Transverse colon (tissue), 4 donors: ENCODE data around the gene NECAB2. TPM values are rescaled to one million over a fixed set of nuclear protein-coding genes. Genes with fewer than 3 reads are reported as not detected.

Source experiments
- DNase-seq: peaks from one replicate; pipeline ENCODE4 v3.0.0-alpha.2; 2019
- H3K27ac ChIP-seq, 4 donors: fragments of 200-600 bp; sonication (generic); 2 replicates each; pipeline ENCODE4 v1.5.1; 2016 to 2018; ENCODE audit warnings: inconsistent platforms in 4 of 4
- H3K27me3 ChIP-seq: fragments of 200-600 bp; sonication (generic); 2 replicates; pipeline ENCODE4 v1.5.1; 2017; ENCODE audit warnings: inconsistent platforms
- H3K36me3 ChIP-seq, 4 donors: fragments of 200-600 bp; sonication (generic); 2 replicates each; pipeline ENCODE4 v1.5.1; 2017 to 2019; ENCODE audit warnings: inconsistent platforms in 4 of 4
- H3K4me1 ChIP-seq, 4 donors: fragments of 200-600 bp; sonication (generic); 2 replicates each; pipeline ENCODE4 v1.5.1; 2017 to 2020; ENCODE audit warnings: inconsistent platforms in 4 of 4
- H3K4me3 ChIP-seq, 4 donors: fragments of 200-600 bp; sonication (generic); 1 replicate in 1 of 4; 2 replicates in 3 of 4; pipeline versions ENCODE4 v1.5.1 to v1.6.1; 2017 to 2019; ENCODE audit warnings: inconsistent platforms in 4 of 4
- H3K9me3 ChIP-seq, 2 donors: fragments of 200-600 bp; sonication (generic); 2 replicates each; pipeline ENCODE4 v1.5.1; 2017 to 2019; ENCODE audit warnings: inconsistent platforms in 2 of 2
- CTCF ChIP-seq, 5 experiments: fragments of 200-600 bp in 3 of 5; fragments of 450-650 bp in 2 of 5; sonication (generic) in 3 of 5; IDR thresholded peaks; 1 replicate in 2 of 5; 2 replicates in 3 of 5; pipeline ENCODE4 v1.5.1; 2016 to 2017; ENCODE audit warnings: antibody characterized with exemption in 5 of 5, inconsistent platforms in 3 of 5, mild to moderate bottlenecking in 2 of 5, moderate library complexity in 1 of 5
- EP300 ChIP-seq: sonication (generic); formaldehyde crosslinking; IDR thresholded peaks from one replicate; pipeline ENCODE4 v1.6.1; 2017; ENCODE audit warnings: antibody characterized with exemption, low read depth
- POLR2A ChIP-seq: fragments of 450-650 bp; IDR thresholded peaks from one replicate; pipeline ENCODE4 v1.6.1; 2016; ENCODE audit warnings: antibody characterized with exemption, mild to moderate bottlenecking, moderate library complexity
- POLR2AphosphoS5 ChIP-seq, 3 donors: sonication (generic); formaldehyde crosslinking; IDR thresholded peaks; one replicate each; pipeline ENCODE4 v1.6.1; 2016; ENCODE audit warnings: antibody characterized with exemption in 3 of 3
- WGBS, 2 donors: methylation state at CpG; one replicate each; pipeline ENCODE4 v1.1.5; 2018; ENCODE audit warnings: low coverage in 1 of 2; 5-methylcytosine and 5-hydroxymethylcytosine counted together
- in situ Hi-C, 4 donors: fragments of 200-750 bp; cut with MboI; loops; one replicate each; pipeline versions ENCODE4 v1.15.0 to v1.15.1; 2017; ENCODE audit warnings: low sequenced_read_pairs in 3 of 4, low pct_ligation_motif_present in 1 of 4, low pct_unique_long_range_greater_than_20kb in 1 of 4
- intact Hi-C: fragments of 100-400 bp; cut with DNase I; formaldehyde crosslinking; loops from one replicate; pipeline ENCODE4 v1.15.1; 2023; ENCODE audit warnings: low total_unique reads
- total RNA-seq, 4 donors: library from RNA; depleted of rRNA; stranded (reverse); fragments of >200 nt; gene quantifications; one replicate each; pipeline ENCODE4 v1.1.0, GENCODE V29; 2016

Gene NECAB2
- total RNA-seq, 4 donors from 2014 or later: 0.41 TPM; not detected in 3

- in situ Hi-C loops (no loop called here), intact Hi-C loops (no loop called here)
- no peak overlapping the region for H3K27ac ChIP-seq
- no peaks in the 10 kb centered on the region for H3K36me3 ChIP-seq
- DNase-seq: no peak
- 87% methylated on average over 5 of the region's 5 CpGs; no CpG with 5 or more reads in 1 of the 2 donors for WGBS, 2 donors
- TF ChIP-seq EP300 (no peak), POLR2AphosphoS5 (IDR thresholded peaks at IDR 0.05) (no peak), CTCF (IDR thresholded peaks at IDR 0.05) (no peak)
- no peaks in the 10 kb centered on the region for H3K4me1 ChIP-seq
- no peaks in the 10 kb centered on the region for H3K27me3 ChIP-seq
- H3K4me3 ChIP-seq: no peak overlapping the region
- no peaks in the 10 kb centered on the region for H3K9me3 ChIP-seq
Observed at GRCh38 chr16:83978401-83978904, 10.4 kb downstream of the NECAB2 start.

GRCh38 chr16:83979441-83979840 is 11.4 kb downstream of the NECAB2 start:
- in situ Hi-C loops (no loop called here), intact Hi-C loops (no loop called here)
- TF ChIP-seq CTCF (IDR thresholded peaks at IDR 0.05): no peak
- no peak for TF ChIP-seq POLR2AphosphoS5 (IDR thresholded peaks at IDR 0.05)
- no peak for TF ChIP-seq POLR2A
- TF ChIP-seq EP300: no peak

GRCh38 chr16:83980794-83981193 is 12.8 kb downstream of the NECAB2 start:
- in situ Hi-C loops (no loop called here), intact Hi-C loops (no loop called here)

More at GRCh38 chr16:83979441-83979840, 11.4 kb downstream of the NECAB2 start:
- Histone ChIP-seq H3K4me1 (no peaks in the 10 kb centered on the region), H3K36me3 (no peaks in the 10 kb centered on the region), H3K27me3 (no peaks in the 10 kb centered on the region), H3K27ac (no peak overlapping the region), H3K4me3 (no peak overlapping the region), H3K9me3 (no peaks in the 10 kb centered on the region)
- 94 to 97% methylated on average over 6 to 7 of the region's 7 CpGs for WGBS, 2 donors
- DNase-seq: no peak

GRCh38 chr16:83981799-83982198 is 13.8 kb downstream of the NECAB2 start:
- Histone ChIP-seq H3K36me3 (no peaks in the 10 kb centered on the region), H3K4me1 (no peaks in the 10 kb centered on the region), H3K9me3 (no peaks in the 10 kb centered on the region), H3K4me3 (no peak overlapping the region), H3K27me3 (no peaks in the 10 kb centered on the region), H3K27ac (no peak overlapping the region)
- in situ Hi-C loops: no loop called here
- DNase-seq: no peak
- intact Hi-C loops: no loop called here
- WGBS, 2 donors: 93 to 100% methylated on average over 2 to 8 of the region's 8 CpGs
- TF ChIP-seq EP300: no peak
- no peak for TF ChIP-seq CTCF (IDR thresholded peaks at IDR 0.05)
- TF ChIP-seq POLR2AphosphoS5 (IDR thresholded peaks at IDR 0.05): no peak
- no peak for TF ChIP-seq POLR2A

More at GRCh38 chr16:83980794-83981193, 12.8 kb downstream of the NECAB2 start:
- H3K27ac ChIP-seq: no peak overlapping the region
- H3K27me3 ChIP-seq: no peaks in the 10 kb centered on the region
- H3K36me3 ChIP-seq: no peaks in the 10 kb centered on the region
- H3K4me3 ChIP-seq: no peak overlapping the region
- no peak for DNase-seq
- H3K9me3 ChIP-seq: no peaks in the 10 kb centered on the region
- 81% methylated on average over 2 of the region's 2 CpGs; no CpG with 5 or more reads in 1 of the 2 donors for WGBS, 2 donors
- no peaks in the 10 kb centered on the region for H3K4me1 ChIP-seq
- TF ChIP-seq POLR2A (no peak), EP300 (no peak), POLR2AphosphoS5 (IDR thresholded peaks at IDR 0.05) (no peak), CTCF (IDR thresholded peaks at IDR 0.05) (no peak)
